HCEC 1CT (cell line): ENCODE data around the gene ANO10.
"Not testable (repeated sequence)": the region's sequence is repeated elsewhere in the genome, so short reads cannot be mapped to it uniquely, and the experiment has no call there.

Experiments
- DNase-seq: peaks from one replicate; pipeline ENCODE4 v3.0.0-alpha.2; 2017

The ANO10 gene

DNA sequence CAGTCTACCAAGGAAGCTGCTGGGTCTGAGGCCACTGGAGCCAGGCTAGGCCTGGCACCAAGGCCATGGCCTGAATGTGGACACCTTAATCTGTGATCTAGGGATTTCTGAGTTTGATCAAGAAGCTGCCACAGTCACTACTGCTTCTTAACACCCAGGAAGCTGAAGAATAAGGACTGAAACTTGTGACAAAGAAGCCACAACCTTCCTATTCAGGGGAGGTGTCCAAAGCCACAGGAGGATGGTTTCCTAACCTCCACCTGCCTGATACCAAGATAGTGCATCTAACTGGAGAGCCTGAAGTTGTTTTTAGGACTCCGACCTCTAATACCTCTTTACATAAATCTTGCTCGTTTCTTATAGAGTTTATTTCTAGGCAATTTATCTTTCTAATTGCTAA lies 5.5 kb upstream of the ANO10 start:
- DNase-seq: no peak

DNA sequence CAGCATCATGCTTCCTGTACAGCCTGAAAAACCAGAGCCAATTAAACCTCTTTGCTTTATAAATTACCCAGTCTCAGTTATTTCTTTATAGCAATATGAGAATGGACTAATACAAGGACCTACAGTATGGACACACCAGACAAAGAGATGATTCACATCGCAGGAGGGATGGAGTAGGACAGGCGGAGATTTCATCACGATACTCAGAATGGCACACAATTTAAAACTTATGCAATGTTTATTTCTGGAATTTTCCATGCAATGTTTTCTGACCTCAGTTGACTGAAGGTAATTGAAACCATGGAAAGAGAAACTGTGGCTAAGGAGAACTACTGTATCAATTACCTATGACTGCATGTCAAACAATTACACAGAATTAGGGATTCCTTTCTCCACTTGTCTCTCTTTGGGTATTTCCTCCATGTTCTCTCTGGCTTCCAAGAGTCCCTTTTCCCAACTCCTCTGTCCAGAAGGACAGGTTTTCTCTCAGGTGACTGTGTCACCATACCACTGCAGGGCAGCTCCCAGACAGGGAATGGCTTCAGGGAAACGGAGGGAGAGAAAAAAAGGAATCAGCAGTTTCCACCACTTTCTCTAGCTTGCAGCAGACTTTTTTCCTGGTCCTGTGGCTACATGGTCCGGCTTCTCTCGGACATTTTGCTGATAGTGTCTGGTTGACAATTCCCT lies 3.0 kb upstream of the ANO10 start:
- no peak for DNase-seq

DNA sequence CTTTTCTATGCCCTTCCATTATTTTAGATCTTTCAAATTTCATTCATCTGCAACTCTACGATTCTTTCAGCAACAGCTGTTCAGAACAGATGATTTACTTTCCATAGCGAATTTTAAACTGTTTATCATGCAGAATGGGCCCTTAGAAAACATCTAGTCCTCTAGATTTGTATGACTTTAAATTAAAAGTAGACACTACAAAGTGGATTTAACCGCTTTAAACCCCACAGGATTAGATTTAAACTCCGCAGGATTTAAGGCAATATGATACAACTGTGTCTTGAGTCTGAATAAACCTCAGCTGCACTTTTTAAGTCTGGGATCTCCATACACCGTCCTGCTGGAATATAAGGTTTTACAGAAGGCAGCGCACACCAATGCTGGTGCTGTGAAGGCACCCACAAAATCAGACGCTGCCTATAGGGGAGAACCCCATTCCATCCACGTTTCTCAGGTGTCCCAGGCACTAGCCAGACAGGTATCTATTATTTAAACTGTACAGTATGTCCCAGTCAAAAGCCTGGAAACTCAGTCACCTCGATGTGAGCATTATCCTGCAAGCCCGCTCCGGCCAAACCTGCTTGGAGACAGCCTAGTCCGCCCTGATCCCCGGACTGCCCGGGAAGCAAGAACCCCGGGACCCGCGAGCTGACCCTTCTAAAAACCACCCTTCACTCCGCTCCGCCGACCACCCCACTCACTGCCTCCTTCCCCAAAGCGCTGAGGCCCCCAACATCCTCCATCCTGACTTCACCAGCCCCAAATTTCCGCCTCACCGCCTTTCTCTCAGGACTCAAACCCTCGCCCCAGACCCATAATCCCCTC lies 768 bp downstream of the ANO10 start:
- DNase-seq: peak; percentile 9

DNA sequence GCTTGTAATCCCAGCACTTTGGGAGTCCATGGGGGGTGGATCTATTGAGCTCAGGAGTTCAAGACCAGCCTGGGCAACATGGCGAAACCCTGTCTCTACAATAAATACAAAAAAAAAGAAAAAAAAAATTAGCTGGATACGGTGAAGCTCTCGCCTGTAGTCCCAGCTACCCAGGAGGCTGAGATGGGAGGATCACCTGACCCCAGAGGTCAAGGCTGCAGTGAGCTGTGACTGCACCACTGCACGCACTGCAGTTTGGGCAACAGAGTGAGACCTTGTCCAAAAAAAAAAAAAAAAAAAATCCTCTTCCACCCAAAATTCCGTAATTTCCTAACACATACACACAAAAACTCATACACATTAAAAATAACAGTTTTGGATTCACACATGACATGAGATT lies 2.2 kb downstream of the ANO10 start:
- DNase-seq: no peak

DNA sequence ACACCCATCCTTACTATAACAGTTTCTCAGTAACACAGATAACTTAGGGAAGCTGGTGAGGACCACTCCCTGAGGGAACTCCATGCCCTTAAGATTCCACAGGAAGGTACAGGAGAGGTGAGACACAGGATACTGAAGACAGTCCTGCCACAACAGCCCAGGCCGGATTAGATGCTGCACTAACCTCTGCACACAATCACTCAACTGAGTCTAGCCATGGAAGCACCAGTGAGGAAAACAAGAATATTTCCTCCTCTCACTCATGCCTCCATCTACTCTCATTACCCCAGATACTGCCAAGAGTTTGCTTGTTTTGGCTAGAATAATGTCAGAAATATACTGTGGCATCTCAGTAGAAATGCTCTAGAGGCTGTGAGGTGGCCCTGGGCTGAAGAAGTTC lies 3.7 kb downstream of the ANO10 start:
- no peak for DNase-seq

DNA sequence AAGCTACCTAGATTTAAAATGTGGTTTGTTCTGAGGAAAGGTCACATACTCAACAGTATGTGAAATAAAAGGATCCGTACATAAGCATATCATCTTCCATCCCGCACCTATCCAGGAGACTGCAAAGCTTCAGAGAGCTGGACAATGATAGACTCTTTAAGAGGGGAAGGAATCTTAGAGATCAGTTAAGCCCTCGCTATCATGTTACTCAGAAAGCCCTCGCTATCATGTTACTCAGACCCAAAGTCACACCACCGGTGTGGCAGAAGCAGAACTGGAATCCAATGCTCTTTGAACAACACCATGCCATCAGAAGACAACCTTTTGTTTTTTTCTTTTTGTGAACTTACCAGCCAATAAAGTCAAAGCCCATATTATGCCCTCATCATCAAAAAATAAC lies 5.8 kb downstream of the ANO10 start:
- no peak for DNase-seq

DNA sequence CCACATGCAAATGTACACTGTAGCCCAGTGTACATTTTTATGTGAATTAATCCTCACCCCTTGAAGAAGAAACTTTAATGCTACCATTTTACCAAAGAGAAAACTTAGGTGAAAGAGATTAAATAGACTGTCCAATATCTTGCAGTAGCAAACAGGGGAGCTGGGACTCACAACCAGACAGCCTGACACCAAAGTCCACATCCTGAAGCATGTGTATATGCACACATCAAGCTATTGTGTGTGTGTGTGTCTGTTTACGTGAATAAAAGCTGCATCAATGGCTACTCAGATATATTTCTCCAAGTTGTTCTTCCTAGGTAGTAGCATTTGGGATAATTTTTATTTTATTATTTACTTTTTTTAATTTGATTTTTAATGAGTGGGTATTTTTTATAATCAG lies 6.7 kb downstream of the ANO10 start:
- DNase-seq: no peak

DNA sequence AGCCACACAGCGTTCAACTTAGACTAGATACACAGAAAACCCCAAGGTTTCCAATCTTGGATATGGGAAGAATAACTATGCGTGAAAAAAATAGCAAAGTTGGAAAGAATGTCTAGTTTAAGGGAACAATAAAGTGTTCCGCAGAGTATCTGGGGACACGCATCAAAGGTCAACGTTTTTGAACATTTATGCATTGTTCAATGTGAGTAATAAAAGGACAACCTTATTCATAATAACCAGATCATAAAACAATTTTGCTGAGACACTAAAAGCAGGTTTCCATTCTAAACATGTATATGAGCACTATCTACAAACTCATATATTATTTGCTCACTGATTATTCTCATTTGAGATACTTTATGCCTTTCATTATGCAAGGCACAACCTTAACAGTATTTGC lies 7.8 kb downstream of the ANO10 start:
- DNase-seq: no peak

DNA sequence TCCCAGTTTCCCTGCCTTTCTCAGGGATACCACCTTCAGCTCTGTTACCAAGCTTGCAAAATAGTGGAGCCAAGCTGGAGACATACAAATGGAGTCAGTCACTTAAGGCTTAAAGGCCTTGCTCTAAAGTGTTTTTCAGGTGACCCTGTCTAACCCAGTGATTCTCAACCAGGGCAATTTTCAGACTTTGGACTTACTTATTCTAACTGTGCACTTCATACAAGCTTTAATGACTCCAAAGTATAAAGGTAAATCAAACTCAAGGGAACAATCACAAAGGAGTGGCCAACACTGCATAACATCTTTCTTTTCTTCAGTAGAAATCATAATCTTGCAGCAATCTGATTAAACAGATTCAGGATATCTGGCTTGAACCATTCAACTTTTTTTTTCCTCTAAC lies 9.4 kb downstream of the ANO10 start:
- no peak for DNase-seq

DNA sequence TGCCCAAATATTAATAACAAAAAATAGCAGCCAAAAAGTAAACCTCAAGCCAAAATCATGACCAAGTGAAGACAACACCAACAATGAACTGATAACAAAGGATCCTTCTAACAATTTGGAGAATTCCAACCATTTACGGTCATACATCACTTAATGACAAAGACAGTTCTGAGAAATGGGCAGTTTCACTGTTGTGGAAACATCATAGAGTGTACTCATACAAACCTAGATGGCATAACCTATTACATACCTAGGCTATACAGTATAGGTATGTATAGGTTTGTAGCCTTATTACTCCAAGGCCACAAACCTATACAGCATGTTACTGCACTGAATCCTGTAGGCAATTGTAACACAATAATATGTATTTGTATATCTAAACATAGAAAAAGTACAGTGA lies 12.4 kb downstream of the ANO10 start:
- DNase-seq: no peak

DNA sequence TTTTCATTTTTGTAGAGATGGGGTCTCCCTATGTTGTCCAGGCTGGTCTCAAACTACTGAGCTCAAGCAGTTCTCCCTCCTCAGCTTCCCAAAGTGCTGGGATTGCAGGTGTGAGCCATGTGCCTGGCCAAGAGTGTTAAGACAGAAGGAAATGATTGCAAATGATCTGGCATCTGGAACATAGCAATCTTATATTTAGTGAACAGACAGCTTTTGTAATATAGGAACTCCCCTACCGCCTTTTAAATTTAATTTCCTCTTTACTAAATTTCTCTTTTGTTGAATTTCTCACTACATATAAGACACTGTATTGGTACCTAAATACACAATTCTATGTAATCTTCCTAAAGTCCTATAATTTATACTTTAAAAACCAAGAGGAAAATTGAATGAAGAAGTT lies 13.1 kb downstream of the ANO10 start:
- no peak for DNase-seq

DNA sequence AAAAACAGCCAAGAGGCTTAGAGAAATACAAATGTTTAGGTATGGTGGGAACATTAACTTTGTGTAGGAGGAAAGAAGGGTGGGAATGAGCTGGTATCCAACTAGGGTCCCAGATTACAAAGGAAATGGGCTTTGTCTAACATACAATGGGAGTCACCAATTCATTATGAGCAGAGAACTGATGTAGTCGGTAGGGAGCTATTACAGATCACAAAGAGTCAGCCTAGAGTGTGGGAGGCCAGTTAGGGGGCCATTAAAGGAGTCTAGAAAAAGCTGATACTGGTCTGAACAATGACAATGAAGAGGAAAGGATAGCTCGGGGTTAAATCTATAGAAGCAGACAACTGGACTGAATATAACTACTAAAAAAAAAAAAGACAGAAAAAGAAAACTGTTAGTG lies 15.5 kb downstream of the ANO10 start:
- no peak for DNase-seq

DNA sequence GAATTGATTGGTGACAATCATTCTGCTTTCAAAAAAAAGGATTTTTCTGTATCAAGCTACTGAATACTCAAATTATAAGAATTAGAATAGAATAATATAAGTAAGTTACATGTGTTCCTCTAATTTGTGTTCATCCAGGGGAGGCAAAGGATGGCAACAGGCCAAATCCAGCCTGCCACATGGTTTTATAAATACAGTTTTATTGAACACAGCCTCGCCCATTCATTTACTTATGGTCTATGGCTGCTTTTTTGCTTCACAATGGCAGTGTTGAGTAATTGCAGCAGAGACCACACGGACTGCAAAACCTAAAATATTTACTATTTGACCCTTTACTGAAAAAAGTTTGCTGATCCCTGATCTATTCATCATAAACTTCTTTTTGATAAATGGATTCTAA lies 21.9 kb downstream of the ANO10 start:
- DNase-seq: not testable (repeated sequence)

DNA sequence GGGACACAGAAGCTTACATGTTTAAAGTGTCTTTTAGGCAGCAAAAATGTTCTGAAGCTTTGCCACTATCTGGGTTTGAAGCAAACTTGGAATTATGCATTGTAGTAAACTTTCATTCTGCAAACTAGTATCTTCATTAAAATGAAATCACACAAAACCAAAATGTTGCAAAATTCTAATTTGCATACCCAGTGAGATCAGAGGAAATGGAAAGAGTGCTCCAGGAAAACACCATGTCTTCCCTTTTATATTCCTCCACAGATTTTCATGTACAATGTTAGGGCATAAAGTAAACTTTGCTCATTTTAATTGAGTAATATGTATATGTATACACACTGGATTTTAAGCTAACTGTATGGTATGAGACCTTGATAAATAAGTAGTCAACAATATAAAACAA lies 23.9 kb downstream of the ANO10 start:
- no peak for DNase-seq

DNA sequence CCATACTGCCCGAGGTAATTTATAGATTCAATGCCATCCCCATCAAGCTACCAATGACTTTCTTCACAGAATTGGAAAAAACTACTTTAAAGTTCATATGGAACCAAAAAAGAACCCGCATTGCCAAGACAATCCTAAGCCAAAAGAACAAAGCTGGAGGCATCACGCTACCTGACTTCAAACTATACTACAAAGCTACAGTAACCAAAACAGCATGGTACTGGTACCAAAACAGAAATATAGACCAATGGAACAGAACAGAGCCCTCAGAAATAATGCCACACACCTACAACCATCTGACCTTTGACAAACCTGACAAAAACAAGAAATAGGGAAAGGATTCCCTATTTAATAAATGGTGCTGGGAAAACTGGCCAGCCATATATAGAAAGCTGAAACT lies 25.6 kb downstream of the ANO10 start:
- not testable (repeated sequence) for DNase-seq

DNA sequence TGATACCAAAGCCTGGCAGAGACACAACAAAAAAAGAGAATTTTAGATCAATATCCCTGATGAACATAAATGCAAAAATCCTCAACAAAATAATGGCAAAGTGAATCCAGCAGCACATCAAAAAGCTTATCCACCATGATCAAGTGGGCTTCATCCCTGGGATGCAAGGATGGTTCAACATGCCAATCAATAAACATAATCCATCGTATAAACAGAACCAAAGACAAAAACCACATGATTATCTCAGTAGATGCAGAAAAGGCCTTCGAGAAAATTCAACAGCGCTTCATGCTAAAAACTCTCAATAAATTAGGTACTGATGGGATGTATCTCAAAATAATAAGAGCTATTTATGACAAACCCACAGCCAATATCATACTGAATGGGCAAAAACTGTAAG lies 26.5 kb downstream of the ANO10 start:
- not testable (repeated sequence) for DNase-seq

DNA sequence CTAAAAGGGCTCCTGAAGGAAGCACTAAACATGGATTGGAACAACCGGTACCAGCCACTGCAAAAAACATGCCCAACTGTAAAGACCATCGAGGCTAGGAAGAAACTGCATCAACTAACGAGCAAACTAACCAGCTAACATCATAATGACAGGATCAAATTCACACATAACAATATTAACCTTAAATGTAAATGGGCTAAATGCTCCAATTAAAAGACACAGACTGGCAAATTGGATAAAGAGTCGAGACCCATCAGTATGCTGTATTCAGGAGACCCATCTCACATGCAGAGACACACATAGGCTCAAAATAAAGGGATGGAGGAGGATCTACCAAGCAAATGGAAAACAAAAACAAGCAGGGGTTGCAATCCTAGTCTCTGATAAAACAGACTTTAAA lies 28.2 kb downstream of the ANO10 start:
- DNase-seq: not testable (repeated sequence)

DNA sequence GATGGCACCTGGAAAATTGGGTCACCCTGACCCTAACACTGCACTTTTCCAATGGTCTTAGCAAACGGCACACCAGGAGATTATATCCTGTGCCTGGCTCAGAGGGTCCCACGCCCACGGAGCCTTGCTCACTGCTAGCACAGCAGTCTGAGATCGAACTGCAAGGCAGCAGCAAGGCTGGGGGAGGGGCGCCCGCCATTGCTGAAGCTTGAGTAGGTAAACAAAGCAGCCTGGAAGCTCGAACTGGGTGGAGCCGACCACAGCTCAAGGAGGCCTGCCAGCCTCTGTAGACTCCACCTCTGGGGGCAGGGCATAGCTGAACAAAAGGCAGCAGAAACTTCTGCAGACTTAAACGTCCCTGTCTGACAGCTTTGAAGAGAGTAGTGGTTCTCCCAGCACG lies 29.9 kb downstream of the ANO10 start:
- DNase-seq: not testable (repeated sequence)

DNA sequence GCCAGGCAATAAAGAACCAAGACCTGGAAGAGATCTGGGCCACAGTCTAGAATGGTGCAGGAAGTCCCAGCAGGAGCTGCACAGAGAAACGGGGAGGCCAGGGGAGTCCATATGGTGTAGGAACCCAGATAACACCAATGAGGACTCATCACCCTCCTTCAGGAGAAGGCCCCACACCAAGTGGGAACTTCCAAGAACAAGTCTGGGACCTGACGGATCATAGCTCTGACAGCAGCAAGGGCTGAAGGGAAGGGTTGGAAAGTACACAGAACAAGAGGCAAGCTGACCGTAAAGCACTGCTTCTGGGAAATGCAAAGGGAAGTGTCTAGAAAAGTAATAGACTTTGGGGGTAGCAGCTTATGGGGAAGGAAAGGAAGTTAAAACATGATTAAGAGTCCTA lies 34.5 kb downstream of the ANO10 start:
- DNase-seq: no peak

DNA sequence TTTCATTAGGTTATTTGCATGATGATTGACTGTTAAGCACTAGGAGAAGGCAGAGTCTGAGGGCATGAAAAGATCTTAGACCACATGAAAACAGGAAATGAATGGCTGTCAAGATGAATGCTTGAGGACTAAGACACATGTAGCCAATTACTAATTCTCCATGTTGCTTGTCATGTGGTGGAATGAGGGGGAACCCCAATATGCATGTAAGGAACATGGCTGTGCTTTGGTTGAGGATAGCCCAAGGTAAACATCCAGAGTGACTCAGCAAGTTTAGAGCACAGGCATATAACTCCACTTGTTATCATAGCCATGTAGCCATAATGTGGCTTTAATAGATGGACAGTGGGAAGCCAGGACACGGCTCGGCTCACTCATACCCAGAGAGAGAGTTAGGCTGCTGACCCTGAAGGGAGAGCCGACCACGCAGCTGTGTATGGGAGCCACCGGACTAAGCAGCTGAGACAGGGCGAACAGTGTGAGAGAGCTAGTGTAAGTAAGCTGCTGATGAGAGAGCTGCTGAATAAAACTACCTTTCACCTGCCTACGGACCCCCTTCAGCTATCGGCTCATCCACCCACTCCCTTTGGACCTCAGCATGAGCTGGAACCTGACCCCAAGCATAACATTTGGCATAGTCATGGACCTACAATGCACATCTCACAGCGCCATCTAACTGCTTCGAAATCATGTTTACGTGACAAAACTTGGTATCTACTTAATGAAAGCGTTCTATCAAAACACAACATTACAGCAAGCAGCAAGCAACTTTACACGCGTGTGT lies 37.6 kb downstream of the ANO10 start:
- peak; percentile 2 for DNase-seq

DNA sequence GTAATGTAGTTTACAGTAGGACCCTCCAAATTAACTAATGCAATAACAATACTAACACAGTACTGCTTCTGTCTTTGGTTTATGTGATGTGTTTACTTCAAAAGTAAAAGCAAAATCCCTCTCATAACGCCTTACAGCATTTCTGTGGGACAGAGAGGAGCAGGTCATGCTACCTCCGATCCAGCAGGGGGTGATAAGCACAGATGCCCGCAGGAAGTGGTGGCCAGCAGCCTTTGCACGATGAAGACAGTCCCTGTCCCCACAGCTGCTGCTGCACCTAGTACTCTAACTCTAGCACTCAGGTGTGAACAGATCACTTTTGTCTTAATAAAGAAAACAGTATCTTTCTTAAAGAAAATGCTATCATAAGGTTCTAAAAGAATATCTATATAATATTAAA lies 38.3 kb downstream of the ANO10 start:
- no peak for DNase-seq

DNA sequence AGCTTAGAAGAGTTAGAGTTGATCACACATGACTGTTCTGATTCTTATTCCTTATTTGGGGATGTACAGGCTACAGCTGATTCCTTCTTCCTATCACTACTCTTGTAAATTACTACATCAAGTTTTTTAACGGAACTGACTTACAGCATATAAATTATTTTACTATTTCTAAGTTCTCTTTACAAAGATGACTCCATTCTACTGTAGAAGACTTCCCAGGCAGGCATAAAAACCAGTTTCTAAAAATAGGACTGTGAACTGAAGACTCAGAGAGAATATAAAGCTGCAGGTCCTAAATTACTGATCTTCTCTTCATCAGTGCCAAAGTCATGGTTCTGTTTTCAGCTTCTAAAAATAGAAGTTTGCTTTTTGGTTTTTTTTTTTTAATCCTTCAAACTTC lies 38.9 kb downstream of the ANO10 start:
- no peak for DNase-seq

DNA sequence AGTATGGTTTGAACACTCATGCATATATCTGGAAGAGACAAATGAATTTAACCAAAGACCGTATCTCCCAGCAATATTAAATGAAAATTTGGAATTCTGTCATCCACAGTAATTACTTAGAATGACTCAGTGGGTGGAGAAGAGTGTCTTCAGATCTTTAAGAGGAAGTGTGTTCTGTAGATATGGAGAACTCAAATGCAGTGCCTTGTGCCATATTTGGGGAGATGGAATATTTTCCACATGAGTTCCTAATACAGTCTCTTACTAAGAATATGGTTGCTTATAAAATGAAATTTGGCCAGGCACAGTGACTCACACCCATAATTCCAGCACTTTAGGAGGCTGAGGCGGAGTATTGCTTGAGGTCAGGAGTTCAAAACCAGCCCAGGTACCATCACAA lies 40.5 kb downstream of the ANO10 start:
- peak; percentile 21 for DNase-seq

DNA sequence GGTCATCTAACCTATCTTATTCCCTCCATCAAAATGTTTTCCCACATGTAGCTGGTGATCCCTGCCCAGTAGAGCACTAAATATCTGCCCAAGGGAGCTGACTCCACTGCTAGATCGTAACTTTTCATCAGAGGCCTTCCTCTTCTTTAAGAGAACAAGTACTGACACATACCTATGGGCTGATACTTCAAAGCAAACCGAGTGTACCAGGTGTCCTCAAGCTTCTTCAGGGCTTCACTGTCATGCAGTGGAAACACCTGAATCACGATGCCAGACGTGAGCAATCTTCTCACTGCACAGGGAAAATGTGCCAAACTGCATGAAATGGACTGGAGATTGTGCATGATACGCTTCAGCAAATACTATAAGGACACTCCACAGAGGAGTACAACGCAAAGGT lies 41.6 kb downstream of the ANO10 start:
- no peak for DNase-seq
